Stimulated activated naive CD8-positive, alpha-beta T cell treated with anti-CD3 and anti-CD28 coated beads, Interleukin-15, amount 100 ng/mL, for 72 hours (primary cell): ENCODE measurements around the gene PSMB3.
"Not testable (repeated sequence)": the region's sequence is repeated elsewhere in the genome, so short reads cannot be mapped to it uniquely, and the experiment has no call there.

Experiments used
- ATAC-seq: fragments of 150-1000 bp; cut with Tn5 transposase; 2 replicates; pipeline ENCODE4 v1.10.0; 2021; ENCODE audit warnings: mild to moderate bottlenecking, moderate library complexity
- DNase-seq, 2 donors: peaks; one replicate each; pipeline ENCODE4 v3.0.0; 2021 to 2022
- H3K27ac Mint-ChIP-seq, 2 donors: one replicate each; pipeline ENCODE4 v1.8.0; 2022; ENCODE audit warnings: mild to moderate bottlenecking in 2 of 2, mixed read lengths in 2 of 2, moderate library complexity in 2 of 2
- H3K27me3 Mint-ChIP-seq: one replicate; pipeline ENCODE4 v1.8.0; 2022; ENCODE audit warnings: mixed read lengths
- H3K4me1 Mint-ChIP-seq: one replicate; pipeline ENCODE4 v1.8.0; 2022; ENCODE audit warnings: mild to moderate bottlenecking, mixed read lengths
- H3K4me3 Mint-ChIP-seq, 2 donors: one replicate each; pipeline ENCODE4 v1.8.0; 2022; ENCODE audit warnings: mild to moderate bottlenecking in 2 of 2, mixed read lengths in 2 of 2, moderate library complexity in 1 of 2
- H3K9me3 Mint-ChIP-seq, 2 donors: one replicate each; pipeline ENCODE4 v1.8.0; 2022; ENCODE audit warnings: mixed read lengths in 2 of 2

Gene PSMB3

DNA sequence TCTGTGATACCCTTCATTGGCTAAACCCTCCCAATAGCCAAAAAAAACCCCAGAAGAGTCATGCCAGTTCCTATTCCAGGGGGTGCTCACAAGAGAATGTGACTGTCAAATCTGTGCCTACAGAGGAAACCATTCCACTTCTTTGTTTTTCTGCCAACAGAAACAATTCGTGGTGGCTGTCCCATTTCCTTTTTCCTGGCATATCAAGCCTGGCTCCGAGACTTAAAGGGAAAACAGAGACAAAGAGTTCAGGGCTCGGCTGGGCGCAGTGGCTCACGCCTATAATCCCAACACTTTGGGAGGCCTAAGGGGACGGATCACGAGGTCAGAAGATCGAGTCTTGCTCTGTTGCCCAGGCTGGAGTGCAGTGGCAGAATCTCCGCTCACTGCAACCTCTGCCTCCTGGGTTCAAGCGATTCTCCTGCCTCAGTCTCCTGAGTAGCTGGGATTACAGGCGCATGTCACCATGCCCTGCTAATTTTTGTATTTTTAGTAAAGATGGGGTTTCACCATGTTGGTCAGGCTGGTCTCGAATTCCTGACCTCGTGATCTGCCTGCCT, 37.7 kb downstream of the PSMB3 start:
- not testable (repeated sequence) for H3K4me3 Mint-ChIP-seq, H3K9me3 Mint-ChIP-seq, ATAC-seq, H3K27me3 Mint-ChIP-seq, DNase-seq
- Mint-ChIP-seq H3K27ac (peak overlapping the region in 1 of 2 donors; percentile 91), H3K4me1 (peaks cover 21% of the 10 kb centered on the region)

DNA sequence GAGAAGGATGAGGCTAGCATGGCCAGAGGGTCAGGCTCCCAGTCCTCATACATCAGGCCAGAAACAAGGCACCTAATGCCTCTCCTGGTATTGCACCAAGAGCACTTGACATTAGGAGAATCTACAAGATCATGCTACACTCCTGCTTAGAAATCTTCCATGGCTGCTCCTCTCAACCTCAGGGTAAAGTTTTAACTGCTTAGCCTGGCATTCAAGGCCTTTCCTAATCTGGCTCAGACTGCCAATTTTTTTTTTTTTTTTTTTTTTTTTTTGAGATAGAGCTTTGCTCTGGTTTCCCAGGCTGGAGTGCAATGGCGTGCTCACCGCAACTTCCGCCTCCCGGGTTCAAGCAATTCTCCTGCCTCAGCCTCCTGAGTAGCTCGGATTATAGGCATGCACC, 38.6 kb downstream of the PSMB3 start:
- no peak overlapping the region for H3K27ac Mint-ChIP-seq
- ATAC-seq (no peak), DNase-seq (no peak)
- H3K27me3 Mint-ChIP-seq: no peaks in the 10 kb centered on the region
- peaks cover 27% of the 10 kb centered on the region for H3K4me1 Mint-ChIP-seq
- H3K9me3 Mint-ChIP-seq: no peaks in the 10 kb centered on the region
- H3K4me3 Mint-ChIP-seq: no peak overlapping the region

- H3K4me1 Mint-ChIP-seq: peaks cover 49% of the 10 kb centered on the region
- DNase-seq (no peak), ATAC-seq (no peak)
- H3K27ac Mint-ChIP-seq: peak overlapping the region in 1 of 2 donors; percentile 88
- no peaks in the 10 kb centered on the region for H3K27me3 Mint-ChIP-seq
- H3K9me3 Mint-ChIP-seq: no peaks in the 10 kb centered on the region
- H3K4me3 Mint-ChIP-seq: no peak overlapping the region
Measured at GRCh38 chr17:38794221-38794620, 41.7 kb downstream of the PSMB3 start.

GRCh38 chr17:38796451-38797157, 44.1 kb downstream of the PSMB3 start:
- Mint-ChIP-seq H3K9me3 (no peaks in the 10 kb centered on the region), H3K4me1 (peaks cover 51% of the 10 kb centered on the region), H3K4me3 (peak overlapping the region in 1 of 2 donors; percentile 46), H3K27ac (peak overlapping the region in 1 of 2 donors; percentile 50), H3K27me3 (no peaks in the 10 kb centered on the region)
- ATAC-seq (no peak), DNase-seq (no peak)

DNA sequence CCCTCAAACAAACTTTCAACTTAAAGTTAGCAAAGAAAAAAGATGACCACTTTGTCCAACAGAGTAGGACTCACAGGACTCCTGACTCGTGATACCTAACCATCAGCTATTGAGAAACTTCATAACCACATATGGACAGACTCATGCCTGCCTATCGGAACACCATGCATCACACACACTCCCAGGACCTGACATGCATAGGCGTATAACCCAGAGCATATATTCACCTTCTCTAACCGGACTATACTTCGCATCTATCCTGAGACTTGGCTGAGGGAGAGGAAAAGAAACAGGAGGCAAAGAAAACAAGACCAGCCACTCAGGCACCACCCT, 44.6 kb downstream of the PSMB3 start:
- H3K4me1 Mint-ChIP-seq: peaks cover 51% of the 10 kb centered on the region
- ATAC-seq: no peak
- DNase-seq: no peak
- peak overlapping the region; percentile 46 to 96 for H3K4me3 Mint-ChIP-seq
- H3K9me3 Mint-ChIP-seq: no peaks in the 10 kb centered on the region
- no peaks in the 10 kb centered on the region for H3K27me3 Mint-ChIP-seq
- peak overlapping the region in 1 of 2 donors; percentile 50 for H3K27ac Mint-ChIP-seq

GRCh38 chr17:38797828-38798227, 45.3 kb downstream of the PSMB3 start:
- no peak for DNase-seq
- Mint-ChIP-seq H3K9me3 (no peaks in the 10 kb centered on the region), H3K4me3 (peak overlapping the region; percentile 90 to 96), H3K27ac (peak overlapping the region; percentile 81 to 91), H3K27me3 (no peaks in the 10 kb centered on the region), H3K4me1 (peaks cover 51% of the 10 kb centered on the region)
- ATAC-seq: no peak

DNA sequence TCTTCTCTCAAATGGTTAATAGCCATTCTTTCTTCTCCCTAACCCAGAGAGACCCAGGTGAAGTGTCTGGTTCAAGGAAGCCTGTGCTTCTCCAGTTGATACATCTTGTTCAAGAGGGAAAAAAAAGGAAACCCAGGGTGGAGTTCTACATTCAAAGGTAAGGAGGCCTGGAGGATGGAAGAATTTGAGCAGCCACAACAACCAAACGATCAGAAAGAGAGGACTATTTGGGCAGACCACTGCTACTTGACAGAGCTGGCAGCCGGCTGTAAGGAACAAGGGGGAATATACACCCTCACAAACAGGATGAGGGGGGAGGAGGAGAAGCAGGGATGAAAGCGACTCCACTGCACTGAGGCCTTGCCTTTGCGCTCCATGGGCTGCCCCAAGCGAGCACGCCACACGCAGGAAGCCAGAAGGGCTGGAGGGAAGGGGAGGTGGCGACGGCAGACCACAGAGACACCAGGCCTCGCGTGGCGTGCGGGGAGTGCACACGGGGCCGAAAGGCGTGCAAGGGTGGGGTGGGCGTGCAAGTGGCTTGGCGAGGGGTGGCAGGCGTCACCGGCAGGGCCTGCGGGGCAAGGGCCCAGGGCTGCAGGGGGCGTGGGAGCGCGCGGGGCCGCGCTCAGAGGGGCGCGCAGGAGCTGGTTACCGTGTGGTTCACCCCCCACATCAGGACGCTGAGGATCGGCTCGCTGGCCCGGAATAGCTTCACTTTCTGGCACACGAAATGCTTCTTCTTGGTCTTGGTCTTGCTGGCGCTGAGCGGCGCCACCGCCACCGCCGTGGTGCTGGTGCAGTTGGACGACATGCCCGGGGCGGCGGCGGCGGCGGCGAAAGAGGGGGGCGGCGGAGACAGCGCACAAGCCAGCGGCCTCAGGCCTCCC, 46.3 kb downstream of the PSMB3 start:
- DNase-seq (peak in 1 of 2 donors; percentile 65), ATAC-seq (peak; percentile 60)
- Mint-ChIP-seq H3K27me3 (no peaks in the 10 kb centered on the region), H3K4me3 (peak overlapping the region; percentile 90 to 96), H3K9me3 (no peaks in the 10 kb centered on the region), H3K4me1 (peaks cover 47% of the 10 kb centered on the region), H3K27ac (peak overlapping the region; percentile 77 to 91)

GRCh38 chr17:38799501-38800236, 47.1 kb downstream of the PSMB3 start, which contains the start of gene PIP4K2B:
PIP4K2B (minus strand) TSS chr17:38799556; CDS start chr17:38799424, 132 bp downstream.
- H3K27ac Mint-ChIP-seq: peak within 1 kb of the TSS; percentile 81 to 91
- no peaks in the 10 kb centered on the region for H3K9me3 Mint-ChIP-seq
- H3K27me3 Mint-ChIP-seq: no peaks in the 10 kb centered on the region
- peak within 1 kb of the TSS; percentile 90 to 96 for H3K4me3 Mint-ChIP-seq
- peak; percentile 92 to 93 for DNase-seq
- H3K4me1 Mint-ChIP-seq: peaks cover 39% of the 10 kb centered on the region
- peak; percentile 90 for ATAC-seq

- Mint-ChIP-seq H3K4me3 (peak overlapping the region; percentile 78 to 86), H3K27me3 (no peaks in the 10 kb centered on the region), H3K9me3 (no peaks in the 10 kb centered on the region), H3K4me1 (peaks cover 36% of the 10 kb centered on the region), H3K27ac (peak overlapping the region; percentile 81 to 90)
- ATAC-seq (no peak), DNase-seq (no peak)
Measured at GRCh38 chr17:38800237-38800760, 47.8 kb downstream of the PSMB3 start.

- ATAC-seq (no peak), DNase-seq (no peak)
- no peak overlapping the region for H3K27ac Mint-ChIP-seq
- H3K9me3 Mint-ChIP-seq: no peaks in the 10 kb centered on the region
- H3K27me3 Mint-ChIP-seq: no peaks in the 10 kb centered on the region
- H3K4me3 Mint-ChIP-seq: no peak overlapping the region
- no peaks in the 10 kb centered on the region for H3K4me1 Mint-ChIP-seq
Measured at GRCh38 chr17:38809828-38810227, 57.3 kb downstream of the PSMB3 start.
